Amygdala (tissue), 56 donors: ENCODE measurements around the gene RPL37A.

Experiments used
- DNase-seq, 56 donors: peaks; one replicate each; lab custom pipeline; 2025; lab: John Stamatoyannopoulos, UW

RPL37A gene

DNA sequence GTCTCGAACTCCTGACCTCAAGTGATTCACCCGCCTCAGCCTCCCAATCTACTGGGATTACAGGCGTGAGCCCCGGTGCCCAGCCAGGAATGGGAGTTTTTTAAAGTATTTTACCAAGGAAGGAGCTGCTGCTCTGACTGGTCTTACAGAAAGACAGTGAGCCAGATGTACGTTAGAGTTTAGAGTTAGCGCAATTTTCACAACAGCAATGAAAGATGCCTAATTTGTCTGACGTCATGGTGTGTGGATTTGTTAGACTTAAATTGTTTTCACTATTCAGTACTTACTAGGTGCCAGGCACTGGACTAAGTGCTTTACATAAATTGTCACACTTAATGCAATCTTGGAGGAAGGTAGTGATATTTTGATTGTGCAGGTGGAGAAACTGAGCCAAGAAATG is 12.4 kb upstream of the RPL37A start:
- DNase-seq, result no peak

DNA sequence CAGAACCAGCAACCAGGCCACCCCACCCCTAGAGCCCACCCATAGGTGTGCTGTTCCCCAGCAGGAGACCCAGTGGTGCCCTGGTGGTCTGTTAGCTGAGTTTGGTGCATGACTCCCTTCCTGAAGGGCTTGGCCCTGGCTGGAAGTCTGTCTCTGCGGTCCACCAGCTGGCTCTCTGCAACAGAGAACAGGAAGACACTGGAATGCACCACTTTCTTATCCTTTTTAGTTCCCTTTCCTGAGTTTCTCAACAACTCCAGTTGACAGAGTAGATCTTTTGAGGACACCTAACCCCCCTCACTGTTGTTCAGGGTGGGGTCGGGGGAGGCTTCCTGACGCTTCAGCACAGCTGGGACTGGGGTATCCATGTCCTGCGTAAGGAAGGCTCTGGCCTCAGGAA is 11.9 kb upstream of the RPL37A start:
- peak in 1 of 56 donors; percentile 5 for DNase-seq

DNA sequence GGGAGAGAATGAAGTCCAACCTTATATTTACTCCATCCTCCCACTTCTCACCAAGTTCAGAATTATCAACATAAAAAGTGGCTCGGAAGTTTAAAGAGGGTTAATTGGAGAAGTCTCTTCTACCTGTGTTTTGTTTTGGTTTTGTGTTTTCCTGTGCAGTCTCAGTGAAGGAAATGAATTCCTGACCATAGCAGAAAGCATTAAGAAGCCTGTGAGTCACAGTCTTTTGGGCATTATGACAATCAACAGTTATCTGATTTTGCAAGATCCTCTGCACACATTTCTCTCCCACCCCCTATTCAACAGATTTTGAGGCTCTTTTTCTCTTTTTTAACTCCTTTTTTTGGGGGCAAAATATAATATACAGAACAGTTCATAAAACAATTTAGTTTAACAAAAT is 8.6 kb upstream of the RPL37A start:
- DNase-seq, result no peak

DNA sequence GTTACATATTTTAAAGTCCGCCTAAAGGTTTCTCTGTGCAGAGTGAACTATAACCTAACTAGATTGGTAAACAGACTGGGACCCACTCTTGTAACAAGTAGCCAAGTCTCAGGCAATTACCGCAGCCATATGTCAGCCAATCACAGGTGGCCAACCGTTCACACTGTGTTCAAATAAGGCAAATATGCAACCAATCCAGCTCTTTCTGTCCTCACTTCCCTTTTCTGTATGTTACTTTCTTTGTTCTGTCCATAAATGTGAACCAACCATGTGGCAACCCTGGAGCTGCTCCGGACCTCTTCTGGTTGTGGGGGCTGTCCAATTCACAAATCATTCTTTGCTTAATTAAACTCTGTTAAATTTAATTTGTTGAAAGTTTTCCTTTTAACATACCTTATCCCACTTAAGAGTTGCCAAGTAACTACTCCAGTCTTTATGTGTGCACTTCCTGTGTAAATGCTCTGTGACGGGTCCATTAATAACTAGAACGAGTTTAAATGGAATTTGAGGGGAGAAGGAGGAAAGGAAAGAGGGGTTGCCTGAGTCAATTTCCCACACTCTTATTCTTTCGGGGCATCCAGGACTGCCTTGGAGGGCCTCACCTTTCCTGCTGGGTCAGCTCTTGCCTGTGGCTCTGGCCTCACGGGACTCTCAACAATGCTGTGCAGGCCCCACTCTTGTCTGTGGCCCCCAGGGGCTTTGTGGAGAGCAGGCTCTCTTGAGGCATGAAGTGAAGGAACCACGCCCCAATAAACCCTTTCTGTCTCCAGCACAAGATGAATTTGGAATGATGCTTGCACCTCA is 6.6 kb upstream of the RPL37A start:
- DNase-seq, result no peak

DNA sequence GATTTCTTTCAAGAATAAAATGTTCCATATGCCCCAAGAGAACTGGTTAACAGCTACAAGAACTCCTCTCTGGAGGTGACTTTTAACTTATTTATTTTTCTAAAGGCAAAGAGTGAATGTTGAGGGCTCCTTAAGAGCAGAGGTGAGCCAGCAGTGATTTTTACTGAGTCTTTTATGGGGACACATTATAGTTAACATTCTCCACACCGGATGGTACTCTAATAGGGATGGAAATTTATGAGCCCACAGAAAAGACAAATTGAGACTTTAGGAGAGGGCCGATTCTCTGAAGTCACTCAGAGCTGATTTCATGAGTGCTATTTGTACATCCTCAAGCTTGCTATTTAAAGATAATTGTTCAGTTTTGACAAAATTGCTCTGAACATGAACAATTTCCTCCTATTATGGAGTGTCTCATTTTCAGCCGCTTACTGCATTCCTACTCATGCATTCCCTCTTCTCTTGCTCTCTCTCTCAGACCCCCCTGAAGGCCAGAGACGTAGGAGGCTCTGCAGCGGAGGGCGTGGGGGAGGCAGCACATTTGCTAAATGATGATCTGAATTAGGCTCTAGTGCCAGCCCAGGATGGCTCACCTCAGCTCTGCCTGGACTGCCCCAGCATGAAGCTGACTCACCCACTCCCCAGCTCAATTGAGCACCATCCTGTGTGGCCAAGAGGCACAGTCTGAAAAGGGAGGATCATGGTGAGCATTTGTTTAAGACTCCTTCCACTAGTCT is 5.9 kb upstream of the RPL37A start:
- DNase-seq, result peak in 13 of 56 donors; percentile 9 to 47 (median 18)

DNA sequence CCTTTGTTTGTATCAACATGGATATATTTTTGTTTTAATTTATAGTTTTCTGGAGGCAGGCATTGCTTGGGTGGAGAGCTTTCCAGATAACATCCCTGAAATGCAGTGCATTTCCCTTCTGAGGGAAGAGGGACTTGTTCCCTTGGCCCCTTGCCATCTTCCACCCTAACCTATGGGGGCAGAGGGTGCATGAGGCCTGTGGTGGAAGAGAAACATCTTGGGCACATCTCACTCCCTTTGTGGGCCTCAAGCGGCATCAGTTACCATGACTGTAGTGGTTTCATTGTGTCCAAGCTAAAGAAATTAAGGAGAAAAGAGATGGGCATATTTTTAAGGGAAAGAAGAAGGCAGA is 5.3 kb upstream of the RPL37A start:
- DNase-seq, result no peak

GRCh38 chr2:216495656-216496055 is 3.0 kb upstream of the RPL37A start:
- DNase-seq, result no peak

DNA sequence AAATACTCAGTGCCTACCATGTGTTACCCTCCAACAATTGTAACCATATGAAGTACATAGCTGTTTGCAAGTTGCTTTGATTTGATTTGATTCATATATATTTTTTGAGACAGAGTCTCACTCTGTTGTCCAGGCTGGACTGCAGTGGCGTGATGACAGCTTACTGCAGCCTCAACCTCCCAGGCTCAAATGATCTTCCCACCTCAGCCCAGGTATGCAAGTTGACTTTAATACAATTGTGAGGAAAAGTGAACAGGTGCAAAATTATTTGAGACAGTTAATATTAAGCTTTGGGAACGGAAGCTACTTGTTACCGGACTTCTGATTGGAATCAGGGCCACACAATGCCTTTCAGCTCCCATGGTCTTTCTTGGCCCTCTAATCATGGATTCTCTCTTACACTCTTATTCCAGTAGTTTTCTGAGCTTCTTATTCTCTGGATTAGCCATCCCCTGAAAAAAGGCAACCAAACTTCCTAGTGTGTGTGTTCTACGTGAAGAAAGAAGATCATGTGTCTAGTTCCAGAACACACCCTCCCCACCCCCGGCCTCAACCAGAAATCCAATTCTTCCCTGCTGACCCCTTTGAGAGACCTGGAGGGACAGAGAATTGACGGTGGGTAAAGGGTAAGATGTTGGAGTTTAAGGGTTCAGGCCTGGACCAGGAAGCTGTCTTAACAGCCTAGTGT is 1.1 kb upstream of the RPL37A start:
- DNase-seq, result no peak

- no peak for DNase-seq
These were observed 620 bp upstream of the RPL37A start for GRCh38 chr2:216498070-216498378.

GRCh38 chr2:216499641-216500218 is 1.1 kb downstream of the RPL37A start:
- no peak for DNase-seq

- no peak for DNase-seq
These were observed 1.9 kb downstream of the RPL37A start for GRCh38 chr2:216500572-216500971.

DNA sequence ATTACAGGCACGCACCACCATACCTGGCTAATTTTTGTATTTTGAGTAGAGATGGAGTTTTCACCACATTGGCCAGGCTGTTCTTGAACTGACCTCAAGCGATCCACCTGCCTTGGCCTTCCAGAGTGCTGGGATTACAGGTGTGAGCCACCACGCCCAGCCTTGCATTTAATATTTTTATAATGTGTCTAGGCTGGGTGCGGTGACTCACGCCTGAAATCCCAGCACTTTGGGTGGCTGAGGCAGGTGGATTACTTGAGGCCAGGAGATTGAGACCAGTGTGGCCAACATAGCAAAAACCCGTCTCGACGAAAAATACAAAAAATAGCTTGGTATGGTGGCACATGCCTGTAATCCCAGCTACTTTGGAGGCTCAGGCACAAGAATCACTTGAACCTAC is 3.2 kb downstream of the RPL37A start:
- DNase-seq, result no peak

DNA sequence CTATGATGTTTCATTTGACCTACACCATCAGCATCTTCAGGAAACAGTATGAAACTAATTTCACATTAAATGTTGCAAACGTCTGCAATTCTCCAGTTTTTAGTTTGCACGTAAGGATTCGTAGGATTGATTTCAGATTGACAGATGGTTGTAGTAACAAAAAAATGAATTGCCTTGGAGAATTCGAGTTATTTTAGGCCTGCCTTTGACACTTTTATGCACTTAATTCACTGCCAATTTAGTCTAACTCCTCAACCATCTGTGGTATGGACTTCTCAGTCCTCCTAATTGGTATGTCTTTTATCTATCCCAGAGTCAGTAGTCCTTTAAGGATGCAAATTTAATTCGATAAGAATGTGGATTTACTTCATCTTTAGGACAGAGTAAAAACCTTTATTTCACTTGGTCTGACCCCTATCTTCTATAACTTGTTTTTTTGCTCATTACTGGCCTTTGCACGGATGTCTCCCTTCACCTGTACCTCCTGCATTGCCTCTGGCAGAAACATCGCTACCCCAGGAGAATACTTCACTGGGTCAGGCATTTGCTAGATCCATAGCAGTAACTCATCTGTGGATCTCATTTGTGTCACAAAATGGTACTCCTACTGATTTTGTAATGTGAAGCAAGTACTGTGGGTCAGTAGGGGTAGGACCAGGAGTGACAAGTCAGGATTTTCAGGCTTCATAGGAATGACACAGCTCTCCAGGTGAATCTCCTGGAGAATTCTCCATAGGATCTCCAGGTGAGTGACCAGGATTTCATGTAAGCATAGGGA is 3.9 kb downstream of the RPL37A start:
- no peak for DNase-seq

DNA sequence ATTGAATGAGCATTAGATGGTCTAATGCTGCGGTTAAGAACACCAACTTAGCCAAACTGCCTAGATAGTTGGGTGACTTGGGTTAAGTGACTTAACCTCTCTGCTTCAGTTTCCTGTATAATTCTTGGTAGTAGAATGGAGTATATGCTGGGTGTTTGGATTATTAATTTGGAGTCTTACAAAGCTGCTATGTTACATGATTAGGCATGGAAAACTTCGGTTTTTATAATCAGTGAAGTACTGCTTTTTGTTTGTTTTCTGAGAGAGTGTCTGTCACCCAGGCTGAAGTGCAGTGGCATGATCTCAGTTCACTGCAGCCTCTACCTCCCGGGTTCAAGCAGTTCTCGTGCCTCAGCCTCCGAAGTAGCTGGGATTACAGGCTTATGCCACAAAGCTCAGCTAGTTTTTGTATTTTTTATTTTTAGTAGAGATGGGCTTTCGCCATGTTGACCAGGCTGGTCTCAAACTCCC is 4.5 kb downstream of the RPL37A start:
- no peak for DNase-seq

- DNase-seq, result no peak
These were observed 5.2 kb downstream of the RPL37A start for GRCh38 chr2:216503697-216504375.

DNA sequence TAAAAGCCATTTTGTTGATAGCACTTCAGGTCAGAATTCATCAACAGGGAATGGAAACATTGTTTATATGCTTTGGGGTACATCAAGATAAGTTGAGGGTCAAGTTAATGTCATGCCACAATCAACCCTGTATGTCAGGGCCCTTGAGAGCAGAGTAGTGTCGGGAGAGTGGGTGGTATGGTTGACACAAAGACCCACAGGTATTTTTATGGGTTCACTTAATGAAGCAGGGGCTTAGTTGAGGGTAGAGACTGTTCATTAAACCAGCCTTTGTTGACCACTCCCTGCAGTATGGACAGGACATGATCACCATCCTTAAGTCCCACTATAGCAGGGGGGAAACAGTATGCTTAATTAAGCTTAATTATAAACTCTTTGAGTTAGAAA is 5.7 kb downstream of the RPL37A start:
- no peak for DNase-seq

DNA sequence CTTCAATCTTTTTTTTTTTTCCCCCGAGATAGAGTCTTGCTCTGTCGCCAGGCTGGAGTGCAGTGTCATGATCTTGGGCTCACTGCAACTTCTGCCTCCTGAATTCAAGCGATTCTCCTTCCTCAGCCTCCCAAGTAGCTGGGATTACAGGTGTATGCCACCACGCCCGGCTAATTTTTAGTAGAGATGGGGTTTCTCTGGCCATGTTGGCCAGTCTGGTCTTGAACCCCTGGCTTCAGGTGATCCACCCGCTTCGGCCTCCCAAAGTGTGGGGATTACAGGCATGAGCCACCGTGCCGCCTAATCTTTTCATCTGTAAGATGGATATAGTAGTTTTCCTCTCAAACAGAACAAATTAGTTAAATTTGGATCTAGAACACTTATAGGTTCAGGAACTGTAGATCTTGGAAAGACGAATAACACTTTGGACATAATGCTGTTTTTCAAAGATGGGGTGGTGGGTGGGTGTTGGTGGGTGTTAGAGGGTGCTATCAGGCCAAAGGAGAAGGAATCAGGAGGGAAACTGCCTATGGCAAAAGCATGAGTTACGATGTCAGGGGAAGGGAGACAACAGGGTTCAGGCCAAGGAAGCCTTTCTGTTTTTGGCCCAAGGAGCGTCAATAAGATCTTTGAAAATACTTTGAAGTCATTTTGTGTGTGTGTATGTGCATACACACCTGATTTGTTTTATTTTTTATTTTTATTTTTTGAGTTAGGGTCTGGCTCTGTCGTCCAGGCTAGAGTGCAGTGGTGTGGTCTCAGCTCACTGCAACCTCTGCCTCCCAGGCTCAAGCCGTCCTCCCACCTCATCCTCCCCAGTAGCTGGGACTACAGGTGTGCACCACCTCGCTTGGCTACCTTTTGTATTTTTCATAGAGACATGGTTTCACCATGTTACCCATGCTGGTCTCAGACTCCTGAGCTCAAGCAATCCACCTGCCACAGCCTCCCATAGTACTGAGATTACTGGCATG is 6.8 kb downstream of the RPL37A start:
- no peak for DNase-seq

GRCh38 chr2:216507220-216508160 is 8.8 kb downstream of the RPL37A start:
- no peak for DNase-seq
